Measurements from ENCODE around the gene ELAVL3.

The ELAVL3 gene

GRCh38 chr19:11405846-11406643 lies 74.8 kb downstream of the ELAVL3 start:
- no peak for DNase-seq

GRCh38 chr19:11404588-11405222 lies 76.1 kb downstream of the ELAVL3 start:
- DNase-seq: no peak

DNA sequence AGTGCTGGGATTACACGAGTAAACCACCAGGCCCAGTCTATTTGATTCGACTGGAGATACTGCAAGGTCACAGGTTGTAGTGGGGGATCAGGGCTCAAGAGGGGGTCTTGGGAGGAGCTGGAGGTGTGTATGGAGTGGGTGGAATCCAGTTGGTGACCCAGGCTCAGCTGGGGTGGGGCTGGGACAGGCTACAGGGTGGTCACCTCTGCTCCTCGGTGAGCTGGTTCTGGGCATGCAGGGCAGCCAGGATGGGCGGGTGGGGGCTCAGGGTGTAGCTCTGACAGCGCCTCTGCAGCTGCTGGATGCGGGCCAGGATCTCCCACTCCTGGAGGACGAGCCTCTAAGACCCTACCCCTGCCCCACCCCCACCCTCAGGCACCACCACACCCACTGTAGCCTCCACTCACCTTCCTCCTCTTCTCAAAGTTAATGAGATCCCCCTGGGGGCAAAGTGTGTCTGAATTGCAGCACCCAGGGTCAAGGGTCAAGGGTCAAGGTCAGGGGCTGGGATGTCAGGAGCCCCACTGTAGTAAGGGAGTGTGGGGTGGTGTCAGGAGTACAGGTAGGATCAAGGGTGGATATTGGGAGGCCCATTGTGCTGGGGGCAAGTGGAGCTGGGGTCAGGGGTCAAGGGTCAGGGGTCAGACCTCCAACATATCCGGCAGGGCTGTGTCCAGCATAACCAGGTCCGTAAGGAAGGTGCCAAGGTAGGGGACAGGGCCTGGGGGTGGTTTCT lies 78.9 kb downstream of the ELAVL3 start:
- no peak for DNase-seq

Measured in NCI-H1436 treated with DMSO at 0.1 percent for 48 hours (cell line).